DMS 273 (cell line): ENCODE results near the gene BAK1.

Experiments used
- DNase-seq: peaks from one replicate; lab custom pipeline; 2025; ENCODE audit not compliant: unreplicated experiment; lab: John Stamatoyannopoulos, UW

The BAK1 gene

GRCh38 chr6:33588894-33589293 is 8.8 kb upstream of the BAK1 start:
- no peak for DNase-seq

GRCh38 chr6:33587529-33587928 is 7.5 kb upstream of the BAK1 start:
- no peak for DNase-seq

- DNase-seq = no peak
Measured at GRCh38 chr6:33586108-33586640, 6.1 kb upstream of the BAK1 start.

- peak; percentile 89 for DNase-seq
Measured at GRCh38 chr6:33585403-33586107, 5.5 kb upstream of the BAK1 start.

- no peak for DNase-seq
Measured at GRCh38 chr6:33584700-33585402, 4.8 kb upstream of the BAK1 start.

GRCh38 chr6:33583591-33584155 is 3.6 kb upstream of the BAK1 start:
- peak; percentile 79 for DNase-seq

GRCh38 chr6:33581186-33581585 is 1.1 kb upstream of the BAK1 start:
- no peak for DNase-seq

- no peak for DNase-seq
Measured at GRCh38 chr6:33578588-33579011, 1.5 kb downstream of the BAK1 start.

GRCh38 chr6:33578164-33578563 is 1.9 kb downstream of the BAK1 start:
- DNase-seq = no peak

- no peak for DNase-seq
Measured at GRCh38 chr6:33577718-33578117, 2.4 kb downstream of the BAK1 start.

GRCh38 chr6:33577106-33577535 is 3.0 kb downstream of the BAK1 start:
- DNase-seq = no peak

- no peak for DNase-seq
Measured at GRCh38 chr6:33576668-33577067, 3.4 kb downstream of the BAK1 start.

GRCh38 chr6:33575211-33575610 is 4.9 kb downstream of the BAK1 start:
- DNase-seq = no peak

- peak; percentile 50 for DNase-seq
Measured at GRCh38 chr6:33571637-33572316, 8.3 kb downstream of the BAK1 start.

- peak; percentile 95 for DNase-seq
Measured at GRCh38 chr6:33570806-33571636, 9.1 kb downstream of the BAK1 start.

- DNase-seq = no peak
Measured at GRCh38 chr6:33568826-33569570, 11.1 kb downstream of the BAK1 start.

GRCh38 chr6:33567836-33568235 is 12.2 kb downstream of the BAK1 start:
- no peak for DNase-seq

- no peak for DNase-seq
Measured at GRCh38 chr6:33566182-33567084, 13.6 kb downstream of the BAK1 start.

- no peak for DNase-seq
Measured at GRCh38 chr6:33558801-33559200, 21.3 kb downstream of the BAK1 start.
